ENCODE data around the gene DENND4A. TPM values are rescaled to one million over a fixed set of nuclear protein-coding genes. Genes with fewer than 3 reads are reported as not detected.

Gene DENND4A
- total RNA-seq, 1 experiment from 2014 or later: 14.4 TPM

DNA sequence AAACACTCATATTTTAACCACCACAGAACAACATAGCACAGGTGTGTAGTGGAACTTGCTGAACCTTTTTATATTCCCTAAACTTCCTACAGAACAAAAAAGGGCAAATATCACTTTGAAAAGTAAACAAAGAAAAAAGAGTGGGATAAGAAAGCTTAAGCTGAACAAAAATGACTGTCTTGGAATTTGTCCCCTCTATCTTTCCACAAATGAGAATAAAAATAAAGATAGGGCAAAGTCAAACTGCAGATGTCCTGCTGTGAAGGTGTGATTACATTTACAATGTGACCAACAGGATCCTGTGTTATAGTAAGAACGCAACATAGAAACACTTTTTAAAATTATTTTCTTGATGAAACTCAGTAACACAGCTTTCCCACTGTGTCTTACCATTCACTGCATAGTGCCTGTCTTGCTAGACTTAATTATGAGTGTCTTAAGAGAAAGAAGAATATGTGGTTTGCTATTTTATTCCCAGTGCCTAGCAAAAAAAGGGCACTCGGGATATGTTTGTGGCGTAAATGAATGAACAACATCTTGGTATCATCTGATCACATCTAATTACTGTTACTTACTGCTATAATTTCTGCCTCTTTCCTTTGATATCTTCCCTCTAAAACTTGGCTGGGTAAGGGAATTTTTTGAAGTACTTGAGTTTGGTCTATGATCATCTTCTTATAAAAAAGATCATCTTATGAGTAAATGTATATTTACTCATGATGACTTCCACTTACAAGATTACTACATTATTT is 67.5 kb downstream of the DENND4A start:
- Histone ChIP-seq H3K9me3 (ENCODE audit: control insufficient read depth, insufficient read depth, low read depth, low read length) (no peaks in the 10 kb centered on the region), H3K27me3 (ENCODE audit: control insufficient read depth, insufficient read depth, low read length) (no peaks in the 10 kb centered on the region), H3K4me1 (ENCODE audit: control insufficient read depth, insufficient read depth, low read length) (no peaks in the 10 kb centered on the region), H3K4me3 (ENCODE audit: low read depth in 2 of 2, low read length in 2 of 2) (no peak overlapping the region), H3K36me3 (ENCODE audit: control insufficient read depth, insufficient read depth, low read length) (no peaks in the 10 kb centered on the region), H3K27ac (ENCODE audit: low read length) (no peak overlapping the region)
- intact Hi-C loops (cut with micrococcal nuclease; ENCODE audit: unreplicated experiment): no loop called here
- CTCF ChIA-PET: no interaction called here
- BruUV-seq (replicated peaks): no TSS peak
- in situ Hi-C loops (cut with HindIII; ENCODE audit: low pct_unique_long_range_greater_than_20kb, low sequenced_read_pairs): no loop called here
- POLR2A ChIA-PET: no interaction called here
- DNase-seq (ENCODE audit: low read depth, low spot score): no peak
- no peak for ATAC-seq
- no peak for TF ChIP-seq SIN3A (IDR thresholded peaks at IDR 0.05; ENCODE audit: borderline replicate concordance, insufficient read depth, low read depth, low read length)
- TF ChIP-seq, protein P1, sequence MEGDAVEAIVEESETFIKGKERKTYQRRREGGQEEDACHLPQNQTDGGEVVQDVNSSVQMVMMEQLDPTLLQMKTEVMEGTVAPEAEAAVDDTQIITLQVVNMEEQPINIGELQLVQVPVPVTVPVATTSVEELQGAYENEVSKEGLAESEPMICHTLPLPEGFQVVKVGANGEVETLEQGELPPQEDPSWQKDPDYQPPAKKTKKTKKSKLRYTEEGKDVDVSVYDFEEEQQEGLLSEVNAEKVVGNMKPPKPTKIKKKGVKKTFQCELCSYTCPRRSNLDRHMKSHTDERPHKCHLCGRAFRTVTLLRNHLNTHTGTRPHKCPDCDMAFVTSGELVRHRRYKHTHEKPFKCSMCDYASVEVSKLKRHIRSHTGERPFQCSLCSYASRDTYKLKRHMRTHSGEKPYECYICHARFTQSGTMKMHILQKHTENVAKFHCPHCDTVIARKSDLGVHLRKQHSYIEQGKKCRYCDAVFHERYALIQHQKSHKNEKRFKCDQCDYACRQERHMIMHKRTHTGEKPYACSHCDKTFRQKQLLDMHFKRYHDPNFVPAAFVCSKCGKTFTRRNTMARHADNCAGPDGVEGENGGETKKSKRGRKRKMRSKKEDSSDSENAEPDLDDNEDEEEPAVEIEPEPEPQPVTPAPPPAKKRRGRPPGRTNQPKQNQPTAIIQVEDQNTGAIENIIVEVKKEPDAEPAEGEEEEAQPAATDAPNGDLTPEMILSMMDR (IDR thresholded peaks at IDR 0.05): no peak
- TF ChIP-seq, protein P2, sequence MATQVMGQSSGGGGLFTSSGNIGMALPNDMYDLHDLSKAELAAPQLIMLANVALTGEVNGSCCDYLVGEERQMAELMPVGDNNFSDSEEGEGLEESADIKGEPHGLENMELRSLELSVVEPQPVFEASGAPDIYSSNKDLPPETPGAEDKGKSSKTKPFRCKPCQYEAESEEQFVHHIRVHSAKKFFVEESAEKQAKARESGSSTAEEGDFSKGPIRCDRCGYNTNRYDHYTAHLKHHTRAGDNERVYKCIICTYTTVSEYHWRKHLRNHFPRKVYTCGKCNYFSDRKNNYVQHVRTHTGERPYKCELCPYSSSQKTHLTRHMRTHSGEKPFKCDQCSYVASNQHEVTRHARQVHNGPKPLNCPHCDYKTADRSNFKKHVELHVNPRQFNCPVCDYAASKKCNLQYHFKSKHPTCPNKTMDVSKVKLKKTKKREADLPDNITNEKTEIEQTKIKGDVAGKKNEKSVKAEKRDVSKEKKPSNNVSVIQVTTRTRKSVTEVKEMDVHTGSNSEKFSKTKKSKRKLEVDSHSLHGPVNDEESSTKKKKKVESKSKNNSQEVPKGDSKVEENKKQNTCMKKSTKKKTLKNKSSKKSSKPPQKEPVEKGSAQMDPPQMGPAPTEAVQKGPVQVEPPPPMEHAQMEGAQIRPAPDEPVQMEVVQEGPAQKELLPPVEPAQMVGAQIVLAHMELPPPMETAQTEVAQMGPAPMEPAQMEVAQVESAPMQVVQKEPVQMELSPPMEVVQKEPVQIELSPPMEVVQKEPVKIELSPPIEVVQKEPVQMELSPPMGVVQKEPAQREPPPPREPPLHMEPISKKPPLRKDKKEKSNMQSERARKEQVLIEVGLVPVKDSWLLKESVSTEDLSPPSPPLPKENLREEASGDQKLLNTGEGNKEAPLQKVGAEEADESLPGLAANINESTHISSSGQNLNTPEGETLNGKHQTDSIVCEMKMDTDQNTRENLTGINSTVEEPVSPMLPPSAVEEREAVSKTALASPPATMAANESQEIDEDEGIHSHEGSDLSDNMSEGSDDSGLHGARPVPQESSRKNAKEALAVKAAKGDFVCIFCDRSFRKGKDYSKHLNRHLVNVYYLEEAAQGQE (IDR thresholded peaks at IDR 0.05; ENCODE audit: insufficient read depth in 1 of 2, low read depth in 2 of 2, low read length in 1 of 2): no peak
- no peak for TF ChIP-seq TCF7L2 (IDR thresholded peaks at IDR 0.05; ENCODE audit: low read depth, low read length)
- no peak for TF ChIP-seq POLR2AphosphoS5 (IDR thresholded peaks at IDR 0.05; ENCODE audit: low read depth, low read length)

DNA sequence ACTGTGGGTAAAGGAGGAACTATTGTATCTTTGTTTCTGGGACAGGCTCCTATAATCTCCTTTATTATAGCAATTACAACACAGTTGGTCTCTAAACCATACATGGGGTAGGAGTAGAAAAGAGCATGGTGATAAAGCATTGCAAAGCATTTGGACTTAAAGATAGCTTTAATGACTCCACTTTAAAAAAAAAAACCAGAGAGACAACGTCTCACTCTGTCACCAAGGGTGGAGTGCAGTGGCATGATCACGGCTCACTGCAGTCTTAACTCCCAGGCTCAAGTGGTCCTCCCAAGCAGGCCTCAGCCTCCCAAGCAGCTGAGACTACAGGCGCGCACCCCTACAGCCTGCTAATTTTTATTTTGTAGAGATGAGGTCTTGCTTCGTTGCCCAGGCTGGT is 68.2 kb downstream of the DENND4A start:
- no peak for TF ChIP-seq TCF7L2 (IDR thresholded peaks at IDR 0.05; ENCODE audit: low read depth, low read length)
- no peak for TF ChIP-seq POLR2AphosphoS5 (IDR thresholded peaks at IDR 0.05; ENCODE audit: low read depth, low read length)
- TF ChIP-seq, protein P2 (IDR thresholded peaks at IDR 0.05; ENCODE audit: insufficient read depth in 1 of 2, low read depth in 2 of 2, low read length in 1 of 2): no peak
- no peak for TF ChIP-seq SIN3A (IDR thresholded peaks at IDR 0.05; ENCODE audit: borderline replicate concordance, insufficient read depth, low read depth, low read length)
- TF ChIP-seq, protein P1 (IDR thresholded peaks at IDR 0.05): no peak
- Histone ChIP-seq H3K36me3 (ENCODE audit: control insufficient read depth, insufficient read depth, low read length) (no peaks in the 10 kb centered on the region), H3K4me1 (ENCODE audit: control insufficient read depth, insufficient read depth, low read length) (no peaks in the 10 kb centered on the region), H3K4me3 (ENCODE audit: low read depth in 2 of 2, low read length in 2 of 2) (no peak overlapping the region), H3K9me3 (ENCODE audit: control insufficient read depth, insufficient read depth, low read depth, low read length) (no peaks in the 10 kb centered on the region), H3K27ac (ENCODE audit: low read length) (no peak overlapping the region), H3K27me3 (ENCODE audit: control insufficient read depth, insufficient read depth, low read length) (no peaks in the 10 kb centered on the region)
- no TSS peak for BruUV-seq (replicated peaks)
- POLR2A ChIA-PET: interaction anchor here (0.5 to 0.6 kb wide), 2 partner anchors 47 to 113 kb away, joined by 3 to 4 read pairs; no protein-coding TSS in a partner anchor
- in situ Hi-C loops (cut with HindIII; ENCODE audit: low pct_unique_long_range_greater_than_20kb, low sequenced_read_pairs) (no loop called here), intact Hi-C loops (cut with micrococcal nuclease; ENCODE audit: unreplicated experiment) (no loop called here)
- ATAC-seq (no peak), DNase-seq (ENCODE audit: low read depth, low spot score) (no peak)
- CTCF ChIA-PET: no interaction called here

All from Panc1 (cell line).